ENCODE data around the gene RHOB.
A peak's percentile ranks its signal among the peaks of the same experiment; 100 is the strongest.

The RHOB gene

DNA sequence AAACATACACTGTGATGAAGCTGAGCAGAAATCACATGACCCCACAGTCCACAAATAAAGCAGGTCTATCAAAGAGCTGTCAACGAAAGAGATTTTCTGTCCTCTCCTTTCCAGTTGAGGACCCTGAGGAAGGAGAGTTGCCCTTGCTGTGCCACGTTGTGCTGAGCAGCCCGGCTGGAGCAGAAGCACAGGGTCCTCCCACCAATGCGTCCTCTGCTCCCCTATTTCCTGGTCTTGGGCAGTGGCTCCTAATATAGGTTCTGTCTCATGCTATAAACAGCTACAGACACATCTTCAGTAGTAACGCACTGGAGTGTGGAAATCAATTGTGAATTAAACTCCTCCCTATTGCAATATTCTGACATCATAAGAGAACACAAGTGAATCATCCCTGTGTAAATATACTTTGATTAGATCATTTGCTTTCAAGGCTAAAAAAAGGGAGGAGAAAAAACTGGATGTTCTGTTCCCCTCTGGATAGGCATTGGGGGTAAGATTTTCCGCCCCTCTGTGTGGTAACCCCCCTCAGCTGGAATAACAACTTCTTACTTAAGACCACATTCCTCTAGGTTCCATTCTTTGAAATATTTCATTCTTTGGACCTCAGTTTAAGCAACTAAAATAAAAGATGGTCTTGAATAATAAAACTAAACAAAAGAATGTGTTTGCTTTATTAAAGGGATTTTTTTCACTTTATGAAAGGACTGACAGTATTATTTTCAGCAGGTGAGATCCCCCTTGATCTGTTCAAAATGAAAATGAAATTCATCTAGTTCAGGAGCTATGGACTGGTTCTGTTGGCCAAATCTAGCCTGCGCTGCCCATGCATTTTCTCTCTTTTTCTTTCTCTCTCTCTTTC lies 8.3 kb upstream of the RHOB start:
- TF ChIP-seq, protein P1, sequence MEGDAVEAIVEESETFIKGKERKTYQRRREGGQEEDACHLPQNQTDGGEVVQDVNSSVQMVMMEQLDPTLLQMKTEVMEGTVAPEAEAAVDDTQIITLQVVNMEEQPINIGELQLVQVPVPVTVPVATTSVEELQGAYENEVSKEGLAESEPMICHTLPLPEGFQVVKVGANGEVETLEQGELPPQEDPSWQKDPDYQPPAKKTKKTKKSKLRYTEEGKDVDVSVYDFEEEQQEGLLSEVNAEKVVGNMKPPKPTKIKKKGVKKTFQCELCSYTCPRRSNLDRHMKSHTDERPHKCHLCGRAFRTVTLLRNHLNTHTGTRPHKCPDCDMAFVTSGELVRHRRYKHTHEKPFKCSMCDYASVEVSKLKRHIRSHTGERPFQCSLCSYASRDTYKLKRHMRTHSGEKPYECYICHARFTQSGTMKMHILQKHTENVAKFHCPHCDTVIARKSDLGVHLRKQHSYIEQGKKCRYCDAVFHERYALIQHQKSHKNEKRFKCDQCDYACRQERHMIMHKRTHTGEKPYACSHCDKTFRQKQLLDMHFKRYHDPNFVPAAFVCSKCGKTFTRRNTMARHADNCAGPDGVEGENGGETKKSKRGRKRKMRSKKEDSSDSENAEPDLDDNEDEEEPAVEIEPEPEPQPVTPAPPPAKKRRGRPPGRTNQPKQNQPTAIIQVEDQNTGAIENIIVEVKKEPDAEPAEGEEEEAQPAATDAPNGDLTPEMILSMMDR (conservative IDR thresholded peaks at IDR 0.05; ENCODE audit: low read length): no peak
- no peak overlapping the region for H3K4me3 ChIP-seq (ENCODE audit: low read length)
- DNase-seq (ENCODE audit: low read depth): peak; percentile 65

DNA sequence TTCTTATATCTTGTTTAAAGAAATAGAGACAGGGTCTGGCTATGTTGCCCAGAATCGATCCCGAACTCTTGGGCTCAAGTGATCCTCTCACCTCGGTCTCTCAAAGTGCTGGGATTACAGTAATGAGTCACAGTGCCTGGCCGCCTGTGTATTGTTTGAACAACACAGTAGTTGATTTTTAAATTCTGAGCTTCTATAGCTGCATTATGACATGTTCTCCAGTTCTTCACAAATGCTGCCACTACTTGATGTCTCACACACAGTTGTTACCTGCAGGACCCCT lies 7.7 kb upstream of the RHOB start:
- TF ChIP-seq, protein P1 (conservative IDR thresholded peaks at IDR 0.05; ENCODE audit: low read length): no peak
- no peak overlapping the region for H3K4me3 ChIP-seq (ENCODE audit: low read length)
- no peak for DNase-seq (ENCODE audit: low read depth)

DNA sequence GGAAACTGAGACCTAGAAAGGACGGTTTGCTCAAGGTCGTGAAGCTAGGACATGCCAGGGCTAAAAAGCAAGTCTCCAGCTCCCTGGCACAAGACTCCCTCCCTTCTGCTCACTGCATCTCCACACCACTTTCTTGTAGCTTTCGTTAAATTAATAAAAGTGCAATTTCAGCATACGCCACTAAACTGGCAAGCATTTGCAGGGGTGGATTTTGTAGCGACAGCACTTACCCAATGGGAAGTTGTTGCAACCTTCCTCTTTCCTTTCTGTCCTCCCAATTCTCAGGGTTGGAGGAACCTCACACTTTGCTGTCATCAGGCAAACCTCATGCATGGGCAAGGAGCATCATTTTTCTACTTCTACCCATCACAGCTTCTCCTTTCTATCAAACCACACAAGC lies 7.4 kb upstream of the RHOB start:
- TF ChIP-seq, protein P1 (conservative IDR thresholded peaks at IDR 0.05; ENCODE audit: low read length): no peak
- DNase-seq (ENCODE audit: low read depth): no peak
- H3K4me3 ChIP-seq (ENCODE audit: low read length): no peak overlapping the region

DNA sequence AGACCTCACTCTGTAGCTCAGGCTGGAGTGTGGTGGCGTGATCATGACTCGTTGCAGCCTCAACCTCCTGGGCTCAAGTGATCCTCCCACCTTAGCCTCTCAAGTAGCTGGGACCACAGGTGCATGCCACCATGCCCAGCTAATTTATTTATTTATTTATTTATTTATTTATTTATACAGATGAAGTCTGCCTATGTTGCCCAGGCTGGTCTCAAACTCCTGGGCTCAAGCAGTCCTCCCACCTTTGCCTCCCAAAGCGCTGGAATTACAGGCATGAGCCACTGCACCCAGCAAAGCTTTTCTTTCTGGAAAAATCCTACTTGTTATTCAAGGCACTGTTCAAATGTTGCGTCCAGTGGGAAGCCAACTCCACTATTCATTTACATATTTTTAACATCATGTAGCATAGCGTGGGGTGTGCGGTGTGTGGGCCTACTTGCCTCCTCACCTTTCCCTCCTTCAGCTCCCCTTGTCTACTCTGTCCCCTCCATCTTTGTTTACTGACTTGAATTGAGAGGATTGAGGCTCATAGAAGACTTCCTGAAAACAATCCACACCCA lies 6.8 kb upstream of the RHOB start:
- H3K4me3 ChIP-seq (ENCODE audit: low read length): no peak overlapping the region
- TF ChIP-seq, protein P1 (conservative IDR thresholded peaks at IDR 0.05; ENCODE audit: low read length): no peak
- no peak for DNase-seq (ENCODE audit: low read depth)

DNA sequence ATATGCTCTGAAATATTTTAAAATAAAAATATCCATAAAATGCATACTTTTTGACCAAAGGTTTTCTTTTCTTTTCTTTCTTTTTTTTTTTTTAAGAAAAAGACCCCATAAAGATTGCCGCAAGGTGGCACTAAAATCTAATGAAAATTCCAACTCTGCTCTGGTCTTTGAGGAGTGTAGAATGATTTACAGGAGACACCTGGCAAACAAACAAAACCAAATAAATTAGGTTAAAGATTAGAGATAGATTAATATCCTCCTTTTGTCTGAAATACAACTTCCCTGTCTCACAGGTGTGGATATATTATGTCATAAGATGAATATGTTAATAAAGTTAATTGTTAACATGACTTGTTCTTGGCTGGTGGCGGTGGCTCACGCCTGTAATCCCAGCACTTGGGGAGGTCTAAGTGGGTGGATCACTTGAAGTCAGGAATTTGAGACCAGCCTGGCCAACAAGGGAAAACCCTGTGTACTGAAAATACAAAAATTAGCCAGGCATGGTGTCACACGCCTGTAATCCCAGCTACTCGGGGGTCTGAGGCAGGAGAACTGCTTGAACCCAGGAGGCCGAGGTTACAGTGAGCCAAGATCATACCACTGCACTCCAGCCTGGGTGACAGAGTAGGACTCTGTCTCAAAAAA lies 3.5 kb upstream of the RHOB start:
- no peak overlapping the region for H3K4me3 ChIP-seq (ENCODE audit: low read length)
- peak; percentile 46 for DNase-seq (ENCODE audit: low read depth)
- TF ChIP-seq, protein P1 (conservative IDR thresholded peaks at IDR 0.05; ENCODE audit: low read length): peak; percentile 60

DNA sequence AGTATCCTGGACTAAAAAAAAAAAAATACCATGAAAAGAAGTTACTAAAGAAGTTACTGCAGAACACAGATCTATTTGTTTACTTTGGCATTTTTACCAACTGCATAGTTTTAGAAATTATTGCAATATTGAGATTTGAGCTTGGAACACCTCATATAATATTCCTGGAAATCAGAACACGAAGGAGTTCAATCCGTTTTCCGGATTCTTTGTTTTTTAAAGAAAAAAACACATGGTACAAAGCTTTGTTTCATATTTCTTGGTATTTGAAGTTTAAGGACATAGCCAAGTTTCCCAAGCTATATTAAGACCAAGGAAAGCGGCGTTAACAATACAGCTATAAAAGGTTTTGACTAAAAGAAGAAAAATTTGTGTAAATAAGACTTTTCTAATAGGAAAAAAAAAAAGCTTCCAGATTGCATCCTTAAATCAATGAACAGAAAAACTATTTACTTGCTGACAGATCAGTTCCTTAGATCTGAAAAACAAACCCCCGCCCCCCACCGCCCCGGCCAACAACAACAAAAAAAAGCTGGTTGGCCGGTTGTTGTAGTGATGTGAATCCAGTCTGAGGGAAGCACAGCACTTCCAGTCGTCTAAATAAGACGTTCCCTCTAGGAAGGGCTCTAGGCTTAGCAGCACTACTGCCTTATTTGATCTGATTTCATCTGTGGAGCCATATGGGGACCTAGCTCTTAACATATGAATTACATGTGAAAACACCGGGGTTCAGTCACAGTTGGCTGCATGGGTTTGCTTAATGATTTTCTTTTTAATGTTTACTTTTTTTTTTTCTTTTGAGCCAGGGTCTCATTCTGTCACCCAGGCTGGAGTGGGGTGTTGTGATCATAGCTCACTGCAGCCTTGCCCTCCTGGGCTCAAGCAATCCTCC lies 2.5 kb upstream of the RHOB start:
- peak; percentile 71 for DNase-seq (ENCODE audit: low read depth)
- TF ChIP-seq, protein P1 (conservative IDR thresholded peaks at IDR 0.05; ENCODE audit: low read length): no peak
- no peak overlapping the region for H3K4me3 ChIP-seq (ENCODE audit: low read length)

Measured in AG10803 (cell line).